Ectodermal cell (in vitro differentiated cells): ENCODE results near the gene MAPRE3.

Source experiments
- H3K27ac ChIP-seq: 2 replicates; pipeline ENCODE4 v1.7.0; 2013; ENCODE audit warnings: mild to moderate bottlenecking, low read depth, low read length; ENCODE audit not compliant: insufficient read depth, poor library complexity, severe bottlenecking
- H3K27me3 ChIP-seq: 2 replicates; pipeline ENCODE4 v1.7.0; 2013; ENCODE audit warnings: mild to moderate bottlenecking, low read length; ENCODE audit not compliant: insufficient read depth, control insufficient read depth, poor library complexity, severe bottlenecking
- H3K36me3 ChIP-seq: one replicate; pipeline ENCODE4 v1.7.0; 2013; ENCODE audit warnings: low read length; ENCODE audit not compliant: control insufficient read depth, insufficient read depth
- H3K4me1 ChIP-seq: one replicate; pipeline ENCODE4 v1.7.0; 2013; ENCODE audit warnings: low read length; ENCODE audit not compliant: control insufficient read depth, insufficient read depth
- H3K4me3 ChIP-seq: 2 replicates; pipeline ENCODE4 v1.7.0; 2013; ENCODE audit warnings: low read depth, low read length, control low read depth; ENCODE audit not compliant: insufficient read depth
- H3K9me3 ChIP-seq: 2 replicates; pipeline ENCODE4 v1.7.0; 2013; ENCODE audit warnings: mild to moderate bottlenecking, low read length, moderate library complexity; ENCODE audit not compliant: control insufficient read depth
- WGBS, 2 experiments: methylation state at CpG; one replicate each; pipeline ENCODE4 v1.1.7; 2013; ENCODE audit warnings: missing lambda C conversion rate in 2 of 2; 5-methylcytosine and 5-hydroxymethylcytosine counted together

MAPRE3 gene

DNA sequence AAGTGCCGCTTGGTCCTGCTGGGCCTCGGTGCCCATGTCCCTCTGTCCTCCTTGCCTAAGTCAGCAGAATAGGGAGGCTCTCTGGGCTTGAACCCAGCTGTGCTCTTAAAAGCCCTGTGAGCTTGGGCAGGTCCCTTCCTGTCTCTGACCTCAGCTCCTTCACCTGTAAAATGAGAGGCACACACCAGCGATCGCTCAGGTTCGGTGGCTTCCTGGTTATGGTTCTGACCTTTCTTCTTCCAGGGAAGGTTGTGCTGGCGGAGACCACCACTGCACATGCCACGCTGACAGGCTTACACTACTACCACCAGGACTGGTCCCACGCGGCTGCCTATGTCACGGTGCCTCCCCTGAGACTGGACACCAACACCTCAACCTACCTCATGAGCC lies 36.1 kb upstream of the MAPRE3 start:
- Histone ChIP-seq H3K4me1 (no peaks in the 10 kb centered on the region), H3K27ac (no peak overlapping the region), H3K9me3 (no peaks in the 10 kb centered on the region), H3K36me3 (peaks cover 43% of the 10 kb centered on the region), H3K27me3 (no peaks in the 10 kb centered on the region), H3K4me3 (no peak overlapping the region)
- 93 to 95% methylated on average over 10 of the region's 10 CpGs for WGBS, 2 experiments

DNA sequence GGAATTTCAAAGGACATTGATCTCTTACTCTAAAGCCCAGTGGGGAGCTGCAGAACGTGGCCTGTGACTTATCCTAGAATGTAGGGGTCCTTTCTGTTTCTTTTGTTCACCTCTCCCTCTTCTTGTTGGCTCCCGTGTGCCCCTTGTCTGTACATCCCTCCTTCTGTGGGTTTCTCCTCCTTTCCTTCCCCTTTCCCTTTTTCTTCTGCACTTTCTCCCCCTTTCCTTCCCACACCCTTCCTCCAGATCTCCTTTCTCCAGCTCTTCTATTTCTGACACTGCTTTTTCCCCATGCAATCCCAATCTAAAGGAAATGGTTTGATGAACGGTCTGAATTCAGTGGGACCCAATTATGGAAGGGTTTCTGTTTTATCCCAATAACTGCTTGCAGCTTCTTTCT lies 35.5 kb upstream of the MAPRE3 start:
- WGBS, 2 experiments, result 69 to 70% methylated on average over 3 of the region's 3 CpGs
- H3K4me1 ChIP-seq, result no peaks in the 10 kb centered on the region
- peaks cover 40% of the 10 kb centered on the region for H3K36me3 ChIP-seq
- H3K27ac ChIP-seq, result no peak overlapping the region
- no peaks in the 10 kb centered on the region for H3K27me3 ChIP-seq
- H3K4me3 ChIP-seq, result no peak overlapping the region
- H3K9me3 ChIP-seq, result no peaks in the 10 kb centered on the region

DNA sequence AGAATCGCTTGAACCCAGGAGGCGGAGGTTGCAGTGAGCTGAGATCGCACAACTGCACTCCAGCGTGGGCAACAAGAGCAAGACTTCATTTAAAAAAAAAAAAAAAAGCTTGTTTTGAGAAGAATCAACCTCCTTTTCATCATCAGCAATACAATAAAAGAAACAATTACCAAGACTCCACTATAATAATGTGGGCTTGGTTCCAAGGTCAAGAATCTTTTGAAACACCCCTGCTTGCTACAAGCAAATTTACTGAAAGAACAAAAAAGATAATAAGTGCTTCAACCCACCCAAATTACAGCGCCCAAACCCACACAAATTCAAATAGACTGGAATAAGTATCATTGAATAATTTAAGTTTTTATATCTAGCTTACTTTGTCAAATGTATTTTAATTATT lies 33.6 kb upstream of the MAPRE3 start:
- 96 to 100% methylated on average over 3 to 4 of the region's 5 CpGs for WGBS, 2 experiments
- Histone ChIP-seq H3K27ac (no peak overlapping the region), H3K36me3 (peaks cover 45% of the 10 kb centered on the region), H3K9me3 (no peaks in the 10 kb centered on the region), H3K27me3 (no peaks in the 10 kb centered on the region), H3K4me1 (no peaks in the 10 kb centered on the region), H3K4me3 (no peak overlapping the region)

DNA sequence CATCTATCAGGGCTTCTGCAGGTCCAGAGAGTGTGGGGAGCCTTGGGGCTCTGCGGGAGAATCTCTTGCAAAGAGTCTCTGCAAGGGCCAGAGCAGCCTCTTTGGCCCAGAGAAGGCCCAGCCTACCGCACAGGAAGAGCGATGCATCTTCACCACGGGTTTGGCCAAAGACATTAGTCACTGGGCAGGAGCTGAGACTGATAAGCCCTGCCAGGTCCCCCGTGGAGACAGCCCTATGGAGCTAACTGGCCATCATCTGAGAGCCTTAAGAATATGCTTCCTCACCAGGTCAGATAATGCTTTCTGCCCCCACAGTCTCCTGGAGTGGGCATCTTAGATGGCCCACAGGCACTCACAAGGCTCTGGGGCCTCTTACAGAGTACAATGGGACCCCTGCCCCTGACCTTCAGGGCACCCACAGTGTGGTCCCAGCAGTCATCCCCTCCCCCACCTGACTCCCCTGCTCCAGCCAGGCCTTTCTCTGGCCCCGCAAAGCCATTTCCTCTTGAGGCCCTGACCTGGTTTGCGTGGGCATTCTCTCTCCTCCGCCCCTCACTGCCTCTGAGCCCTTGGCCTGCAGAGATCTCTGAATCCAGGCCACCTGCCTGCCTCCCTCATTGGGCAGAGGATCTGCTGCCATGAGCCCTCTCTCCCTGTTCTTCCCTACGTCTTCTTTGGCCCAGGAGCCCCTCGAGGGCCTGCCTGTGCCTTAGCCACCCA lies 31.9 kb upstream of the MAPRE3 start:
- H3K4me3 ChIP-seq, result no peak overlapping the region
- no peaks in the 10 kb centered on the region for H3K9me3 ChIP-seq
- no peak overlapping the region for H3K27ac ChIP-seq
- H3K27me3 ChIP-seq, result no peaks in the 10 kb centered on the region
- 88 to 91% methylated on average over 10 of the region's 10 CpGs for WGBS, 2 experiments
- H3K4me1 ChIP-seq, result no peaks in the 10 kb centered on the region
- peaks cover 46% of the 10 kb centered on the region for H3K36me3 ChIP-seq

DNA sequence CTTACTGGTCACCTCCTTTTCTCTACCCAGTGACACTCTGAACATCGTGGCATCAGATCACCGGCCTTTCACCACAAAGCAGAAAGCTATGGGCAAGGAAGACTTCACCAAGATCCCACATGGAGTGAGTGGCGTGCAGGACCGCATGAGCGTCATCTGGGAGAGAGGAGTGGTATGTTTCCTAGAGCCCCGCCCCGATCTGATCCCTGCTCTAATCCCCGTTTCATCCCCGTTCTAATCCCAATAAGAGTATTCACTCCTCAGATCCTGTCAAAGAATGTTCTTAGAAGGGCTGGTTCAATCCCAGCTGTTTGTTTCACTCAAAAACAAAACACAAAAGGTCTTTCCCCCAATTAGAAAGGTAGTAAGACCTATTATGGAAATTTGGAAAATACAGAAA lies 30.4 kb upstream of the MAPRE3 start:
- no peak overlapping the region for H3K4me3 ChIP-seq
- H3K27me3 ChIP-seq, result no peaks in the 10 kb centered on the region
- 92 to 93% methylated on average over 9 of the region's 9 CpGs for WGBS, 2 experiments
- no peaks in the 10 kb centered on the region for H3K9me3 ChIP-seq
- no peak overlapping the region for H3K27ac ChIP-seq
- peaks cover 3% of the 10 kb centered on the region for H3K4me1 ChIP-seq
- peaks cover 45% of the 10 kb centered on the region for H3K36me3 ChIP-seq

DNA sequence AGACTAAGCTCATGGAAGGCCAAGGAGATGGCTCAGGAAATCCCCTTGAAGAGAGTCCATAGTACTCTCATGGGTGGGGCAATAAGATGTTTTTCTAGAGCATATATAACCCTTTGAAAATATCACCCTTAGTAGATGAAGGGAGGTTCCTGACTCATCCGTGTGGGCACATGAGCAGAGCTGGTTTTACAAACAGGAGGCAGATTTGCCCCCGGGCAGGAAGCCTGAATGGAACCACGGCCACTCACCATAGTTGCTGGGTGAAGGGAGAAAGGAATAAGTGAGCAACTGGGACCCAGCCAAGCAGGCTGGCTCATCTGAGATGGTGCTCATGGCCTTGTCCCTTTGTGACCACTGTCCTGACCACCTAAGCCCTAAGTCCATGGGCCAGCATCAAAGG lies 29.0 kb upstream of the MAPRE3 start:
- Histone ChIP-seq H3K4me1 (peaks cover 13% of the 10 kb centered on the region), H3K4me3 (no peak overlapping the region), H3K27me3 (no peaks in the 10 kb centered on the region), H3K27ac (no peak overlapping the region), H3K9me3 (no peaks in the 10 kb centered on the region), H3K36me3 (peaks cover 39% of the 10 kb centered on the region)
- WGBS, 2 experiments, result 96 to 99% methylated on average over 3 of the region's 3 CpGs

DNA sequence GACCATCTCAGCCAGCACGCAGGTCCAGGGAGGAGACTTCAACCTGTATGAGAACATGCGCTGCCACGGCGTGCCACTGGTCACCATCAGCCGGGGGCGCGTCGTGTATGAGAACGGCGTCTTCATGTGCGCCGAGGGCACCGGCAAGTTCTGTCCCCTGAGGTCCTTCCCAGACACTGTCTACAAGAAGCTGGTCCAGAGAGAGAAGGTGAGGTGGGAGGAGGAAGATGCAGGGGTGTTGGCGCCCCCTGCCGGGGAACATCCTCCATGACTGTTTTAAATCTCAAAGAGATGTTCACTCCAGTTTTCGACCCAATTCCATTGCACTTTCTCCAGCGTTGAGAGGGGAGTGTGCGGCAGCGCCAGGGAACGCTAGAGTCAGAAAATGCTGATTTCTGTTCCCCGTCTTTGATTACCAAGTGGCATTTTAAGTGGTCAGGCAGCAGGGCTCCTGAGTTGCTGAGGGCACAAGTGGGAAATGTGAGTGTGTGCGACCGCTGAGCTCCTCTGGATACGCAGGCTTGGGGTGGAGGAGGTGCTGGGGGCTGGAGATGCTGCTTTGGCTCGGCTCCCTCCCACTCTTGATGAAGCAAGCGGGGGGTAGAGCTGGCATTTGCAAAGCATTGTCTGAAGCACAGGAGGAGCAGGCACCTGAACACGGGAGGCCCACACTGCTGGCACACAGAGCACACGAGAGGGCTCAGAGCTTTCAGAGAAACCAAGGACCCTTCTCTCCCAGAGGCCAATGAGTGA lies 27.7 kb upstream of the MAPRE3 start:
- WGBS, 2 experiments, result 36 to 38% methylated on average over 28 of the region's 28 CpGs
- H3K27me3 ChIP-seq, result no peaks in the 10 kb centered on the region
- no peak overlapping the region for H3K27ac ChIP-seq
- no peaks in the 10 kb centered on the region for H3K9me3 ChIP-seq
- peaks cover 13% of the 10 kb centered on the region for H3K4me1 ChIP-seq
- H3K36me3 ChIP-seq, result peaks cover 51% of the 10 kb centered on the region
- no peak overlapping the region for H3K4me3 ChIP-seq

DNA sequence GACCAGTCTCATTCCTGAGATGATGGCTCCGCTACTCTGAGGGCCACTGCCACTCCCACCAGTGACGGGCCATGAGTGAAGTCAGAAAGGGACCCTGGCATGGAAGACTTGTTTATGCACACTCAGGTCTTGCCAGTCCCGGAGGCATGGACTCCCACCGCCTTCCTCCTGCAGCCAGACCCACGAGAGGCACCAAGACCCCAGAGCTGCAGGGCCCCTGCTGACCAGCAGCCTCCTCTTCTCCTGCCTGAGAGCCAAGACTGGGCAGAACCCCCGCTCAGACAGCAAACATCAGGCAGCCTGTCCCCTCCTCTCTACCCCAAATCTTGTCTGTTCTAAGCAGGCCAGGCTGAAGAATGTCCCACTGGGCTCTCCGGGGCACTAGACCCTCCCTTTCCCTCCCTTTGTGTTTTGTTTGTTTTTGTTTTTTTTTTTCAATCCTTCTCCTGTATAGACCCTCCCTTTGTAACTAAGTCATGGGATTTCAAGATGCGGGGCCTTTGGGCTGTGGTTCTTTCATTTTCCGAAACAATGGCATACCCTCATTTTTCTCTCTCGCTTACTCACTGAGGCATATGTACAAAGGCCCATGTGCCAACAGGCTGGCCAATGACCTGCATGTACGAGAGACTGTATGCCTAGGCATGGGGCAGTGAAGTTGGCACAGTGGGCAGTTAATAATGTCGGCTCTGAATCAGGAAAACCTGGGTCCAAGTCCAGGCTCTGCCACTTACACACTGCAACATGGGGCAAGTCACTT lies 24.3 kb upstream of the MAPRE3 start:
- H3K9me3 ChIP-seq, result no peaks in the 10 kb centered on the region
- no peak overlapping the region for H3K27ac ChIP-seq
- H3K4me1 ChIP-seq, result peaks cover 13% of the 10 kb centered on the region
- WGBS, 2 experiments, result 66 to 69% methylated on average over 12 of the region's 12 CpGs
- H3K4me3 ChIP-seq, result no peak overlapping the region
- H3K27me3 ChIP-seq, result no peaks in the 10 kb centered on the region
- peaks cover 59% of the 10 kb centered on the region for H3K36me3 ChIP-seq

DNA sequence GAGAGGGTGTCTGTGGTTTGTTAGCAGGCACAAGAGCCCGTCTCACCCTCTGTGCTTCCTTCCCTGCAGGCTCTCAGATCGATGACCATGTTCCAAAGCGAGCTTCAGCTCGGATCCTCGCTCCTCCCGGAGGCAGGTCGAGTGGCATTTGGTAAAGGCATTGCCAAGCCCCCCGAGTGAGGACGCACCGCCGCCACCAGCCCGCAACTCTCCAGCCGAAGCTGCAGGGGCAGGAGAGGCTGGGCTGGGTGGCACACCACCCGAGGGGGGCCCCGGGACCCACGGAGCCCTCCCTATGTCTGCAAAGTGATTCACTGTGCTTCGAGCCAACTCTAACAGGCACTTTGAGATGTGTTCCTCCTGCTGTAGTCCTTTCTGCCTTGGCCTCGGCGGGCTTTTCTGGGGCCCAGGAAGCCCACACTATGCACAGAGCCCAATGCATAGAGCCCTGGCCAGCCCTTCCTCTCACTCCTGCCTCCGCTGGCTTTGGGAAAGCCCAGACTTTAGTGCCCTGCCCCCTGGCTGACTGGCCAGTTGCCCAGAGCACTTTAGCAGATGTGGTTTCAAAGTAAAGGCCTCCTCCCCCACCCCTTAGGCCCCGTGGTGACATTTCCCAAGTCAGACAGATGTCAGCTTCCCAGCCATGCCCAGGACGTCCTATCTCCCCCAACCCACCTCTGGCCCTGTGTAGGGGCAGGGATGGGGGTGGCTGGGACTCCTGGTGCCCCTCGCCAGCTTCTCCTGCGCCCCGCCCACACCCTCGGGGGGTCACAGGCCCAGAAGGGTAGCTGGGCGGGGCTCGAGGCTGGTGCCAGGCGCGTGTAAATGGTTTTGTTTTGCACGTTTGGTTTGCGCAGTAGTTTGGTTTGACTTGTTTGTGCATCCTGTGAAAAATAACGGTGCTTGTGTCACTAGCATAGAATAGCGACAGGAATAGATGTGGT lies 23.3 kb upstream of the MAPRE3 start:
- no peaks in the 10 kb centered on the region for H3K9me3 ChIP-seq
- peaks cover 13% of the 10 kb centered on the region for H3K4me1 ChIP-seq
- H3K4me3 ChIP-seq, result no peak overlapping the region
- 85 to 86% methylated on average over 34 of the region's 34 CpGs for WGBS, 2 experiments
- peaks cover 53% of the 10 kb centered on the region for H3K36me3 ChIP-seq
- no peak overlapping the region for H3K27ac ChIP-seq
- no peaks in the 10 kb centered on the region for H3K27me3 ChIP-seq
